ENCODE data around the gene RAB27B. TPM values are rescaled to one million over a fixed set of nuclear protein-coding genes. Genes with fewer than 3 reads are reported as not detected.

The RAB27B gene
- total and polyA plus RNA-seq, 9 donors = 0.22 to 1.2 (median 0.61) TPM

GRCh38 chr18:54923339-54923956 lies 95.2 kb downstream of the RAB27B start:
- DNase-seq = no peak
- Histone ChIP-seq H3K27me3 (ENCODE audit: control insufficient read depth, insufficient read depth, low read length) (no peaks in the 10 kb centered on the region), H3K9me3 (replicated peaks; ENCODE audit: control insufficient read depth, low read depth, low read length) (no peaks in the 10 kb centered on the region), H3K27ac (ENCODE audit: low read length) (no peak overlapping the region), H3K4me1 (ENCODE audit: control insufficient read depth, insufficient read depth, low read length) (no peaks in the 10 kb centered on the region), H3K4me3 (ENCODE audit: low read length) (no peak overlapping the region), H3K36me3 (ENCODE audit: control insufficient read depth, insufficient read depth, low read length) (no peaks in the 10 kb centered on the region)
- WGBS (ENCODE audit: insufficient coverage) = 87% methylated on average over 3 of the region's 4 CpGs

- Histone ChIP-seq H3K27ac (ENCODE audit: low read length) (no peak overlapping the region), H3K4me1 (ENCODE audit: control insufficient read depth, insufficient read depth, low read length) (no peaks in the 10 kb centered on the region), H3K9me3 (replicated peaks; ENCODE audit: control insufficient read depth, low read depth, low read length) (no peaks in the 10 kb centered on the region), H3K27me3 (ENCODE audit: control insufficient read depth, insufficient read depth, low read length) (no peaks in the 10 kb centered on the region), H3K4me3 (ENCODE audit: low read length) (no peak overlapping the region), H3K36me3 (ENCODE audit: control insufficient read depth, insufficient read depth, low read length) (no peaks in the 10 kb centered on the region)
- WGBS (ENCODE audit: insufficient coverage) = no CpG with 5 or more reads among the region's 1 CpG
- DNase-seq = no peak
These were observed 96.7 kb downstream of the RAB27B start for GRCh38 chr18:54924948-54925347.

GRCh38 chr18:54926593-54927325 lies 98.5 kb downstream of the RAB27B start:
- 87% methylated on average over 2 of the region's 3 CpGs for WGBS (ENCODE audit: insufficient coverage)
- Histone ChIP-seq H3K36me3 (ENCODE audit: control insufficient read depth, insufficient read depth, low read length) (no peaks in the 10 kb centered on the region), H3K4me1 (ENCODE audit: control insufficient read depth, insufficient read depth, low read length) (no peaks in the 10 kb centered on the region), H3K27me3 (ENCODE audit: control insufficient read depth, insufficient read depth, low read length) (no peaks in the 10 kb centered on the region), H3K27ac (ENCODE audit: low read length) (no peak overlapping the region), H3K4me3 (ENCODE audit: low read length) (no peak overlapping the region), H3K9me3 (replicated peaks; ENCODE audit: control insufficient read depth, low read depth, low read length) (no peaks in the 10 kb centered on the region)
- DNase-seq = no peak

GRCh38 chr18:54928236-54928635 lies 100.0 kb downstream of the RAB27B start:
- H3K9me3 ChIP-seq (replicated peaks; ENCODE audit: control insufficient read depth, low read depth, low read length) = no peaks in the 10 kb centered on the region
- H3K4me1 ChIP-seq (ENCODE audit: control insufficient read depth, insufficient read depth, low read length) = no peaks in the 10 kb centered on the region
- no peak for DNase-seq
- H3K36me3 ChIP-seq (ENCODE audit: control insufficient read depth, insufficient read depth, low read length) = no peaks in the 10 kb centered on the region
- no peak overlapping the region for H3K4me3 ChIP-seq (ENCODE audit: low read length)
- no peaks in the 10 kb centered on the region for H3K27me3 ChIP-seq (ENCODE audit: control insufficient read depth, insufficient read depth, low read length)
- H3K27ac ChIP-seq (ENCODE audit: low read length) = no peak overlapping the region
- 86% methylated on average over 1 of the region's 2 CpGs for WGBS (ENCODE audit: insufficient coverage)

GRCh38 chr18:54931152-54931551 lies 102.9 kb downstream of the RAB27B start:
- no peaks in the 10 kb centered on the region for H3K9me3 ChIP-seq (replicated peaks; ENCODE audit: control insufficient read depth, low read depth, low read length)
- H3K27ac ChIP-seq (ENCODE audit: low read length) = no peak overlapping the region
- no peaks in the 10 kb centered on the region for H3K27me3 ChIP-seq (ENCODE audit: control insufficient read depth, insufficient read depth, low read length)
- no peak overlapping the region for H3K4me3 ChIP-seq (ENCODE audit: low read length)
- H3K36me3 ChIP-seq (ENCODE audit: control insufficient read depth, insufficient read depth, low read length) = no peaks in the 10 kb centered on the region
- H3K4me1 ChIP-seq (ENCODE audit: control insufficient read depth, insufficient read depth, low read length) = no peaks in the 10 kb centered on the region
- DNase-seq = no peak
- WGBS (ENCODE audit: insufficient coverage) = 92% methylated on average over 2 of the region's 4 CpGs

- H3K4me3 ChIP-seq (ENCODE audit: low read length) = no peak overlapping the region
- H3K9me3 ChIP-seq (replicated peaks; ENCODE audit: control insufficient read depth, low read depth, low read length) = no peaks in the 10 kb centered on the region
- no peaks in the 10 kb centered on the region for H3K36me3 ChIP-seq (ENCODE audit: control insufficient read depth, insufficient read depth, low read length)
- 20% methylated on average over 1 of the region's 1 CpG for WGBS (ENCODE audit: insufficient coverage)
- no peaks in the 10 kb centered on the region for H3K27me3 ChIP-seq (ENCODE audit: control insufficient read depth, insufficient read depth, low read length)
- no peak overlapping the region for H3K27ac ChIP-seq (ENCODE audit: low read length)
- no peak for DNase-seq
- no peaks in the 10 kb centered on the region for H3K4me1 ChIP-seq (ENCODE audit: control insufficient read depth, insufficient read depth, low read length)
These were observed 104.2 kb downstream of the RAB27B start for GRCh38 chr18:54932472-54932871.

GRCh38 chr18:54938506-54938905 lies 110.2 kb downstream of the RAB27B start:
- no peak for DNase-seq
- no CpG with 5 or more reads among the region's 3 CpGs for WGBS (ENCODE audit: insufficient coverage)
- no peak overlapping the region for H3K4me3 ChIP-seq (ENCODE audit: low read length)
- H3K4me1 ChIP-seq (ENCODE audit: control insufficient read depth, insufficient read depth, low read length) = no peaks in the 10 kb centered on the region
- H3K27ac ChIP-seq (ENCODE audit: low read length) = no peak overlapping the region
- no peaks in the 10 kb centered on the region for H3K27me3 ChIP-seq (ENCODE audit: control insufficient read depth, insufficient read depth, low read length)
- no peaks in the 10 kb centered on the region for H3K9me3 ChIP-seq (replicated peaks; ENCODE audit: control insufficient read depth, low read depth, low read length)
- H3K36me3 ChIP-seq (ENCODE audit: control insufficient read depth, insufficient read depth, low read length) = no peaks in the 10 kb centered on the region

- H3K4me1 ChIP-seq (ENCODE audit: control insufficient read depth, insufficient read depth, low read length) = no peaks in the 10 kb centered on the region
- H3K36me3 ChIP-seq (ENCODE audit: control insufficient read depth, insufficient read depth, low read length) = no peaks in the 10 kb centered on the region
- DNase-seq = no peak
- WGBS (ENCODE audit: insufficient coverage) = 83% methylated on average over 5 of the region's 7 CpGs
- H3K27me3 ChIP-seq (ENCODE audit: control insufficient read depth, insufficient read depth, low read length) = no peaks in the 10 kb centered on the region
- no peak overlapping the region for H3K4me3 ChIP-seq (ENCODE audit: low read length)
- H3K9me3 ChIP-seq (replicated peaks; ENCODE audit: control insufficient read depth, low read depth, low read length) = no peaks in the 10 kb centered on the region
- H3K27ac ChIP-seq (ENCODE audit: low read length) = no peak overlapping the region
These were observed 111.2 kb downstream of the RAB27B start for GRCh38 chr18:54939361-54939917.

- H3K36me3 ChIP-seq (ENCODE audit: control insufficient read depth, insufficient read depth, low read length) = no peaks in the 10 kb centered on the region
- no CpG with 5 or more reads among the region's 4 CpGs for WGBS (ENCODE audit: insufficient coverage)
- DNase-seq = no peak
These were observed 113.9 kb downstream of the RAB27B start for GRCh38 chr18:54942144-54942543.

GRCh38 chr18:54942569-54942968 lies 114.3 kb downstream of the RAB27B start:
- H3K4me1 ChIP-seq (ENCODE audit: control insufficient read depth, insufficient read depth, low read length) = no peaks in the 10 kb centered on the region
- no peaks in the 10 kb centered on the region for H3K27me3 ChIP-seq (ENCODE audit: control insufficient read depth, insufficient read depth, low read length)
- no peak overlapping the region for H3K27ac ChIP-seq (ENCODE audit: low read length)
- WGBS (ENCODE audit: insufficient coverage) = no CpG with 5 or more reads among the region's 3 CpGs
- H3K36me3 ChIP-seq (ENCODE audit: control insufficient read depth, insufficient read depth, low read length) = no peaks in the 10 kb centered on the region
- no peak for DNase-seq
- no peaks in the 10 kb centered on the region for H3K9me3 ChIP-seq (replicated peaks; ENCODE audit: control insufficient read depth, low read depth, low read length)
- no peak overlapping the region for H3K4me3 ChIP-seq (ENCODE audit: low read length)

More at GRCh38 chr18:54942144-54942543, 113.9 kb downstream of the RAB27B start:
- Histone ChIP-seq H3K27me3 (ENCODE audit: control insufficient read depth, insufficient read depth, low read length) (no peaks in the 10 kb centered on the region), H3K4me3 (ENCODE audit: low read length) (no peak overlapping the region), H3K4me1 (ENCODE audit: control insufficient read depth, insufficient read depth, low read length) (no peaks in the 10 kb centered on the region), H3K9me3 (replicated peaks; ENCODE audit: control insufficient read depth, low read depth, low read length) (no peaks in the 10 kb centered on the region), H3K27ac (ENCODE audit: low read length) (no peak overlapping the region)
